Right cardiac atrium (tissue), 5 donors: ENCODE data around the gene HDAC5. TPM values are rescaled to one million over a fixed set of nuclear protein-coding genes. Genes with fewer than 3 reads are reported as not detected.
"Not testable (repeated sequence)": the region's sequence is repeated elsewhere in the genome, so short reads cannot be mapped to it uniquely, and the experiment has no call there.

Experiments used
- ATAC-seq, 2 donors: fragments of 200-7000 bp; cut with Tn5 transposase; one replicate each; pipeline versions ENCODE4 v1.8.0 to v1.9.1; 2020; ENCODE audit warnings: moderate library complexity in 2 of 2, mild to moderate bottlenecking in 1 of 2
- DNase-seq, 3 donors: peaks; one replicate each; pipeline ENCODE4 v3.0.0-alpha.2; 2020
- H3K27ac ChIP-seq: one replicate; pipeline ENCODE4 v1.5.1; 2013; ENCODE audit warnings: mild to moderate bottlenecking, low read length, control low read depth, moderate library complexity
- H3K27me3 ChIP-seq: one replicate; pipeline ENCODE4 v1.6.1; 2013; ENCODE audit not compliant: control insufficient read depth, insufficient read depth
- H3K4me1 ChIP-seq: one replicate; pipeline ENCODE4 v1.6.1; 2013; ENCODE audit warnings: low read length; ENCODE audit not compliant: control insufficient read depth, insufficient read depth
- H3K4me3 ChIP-seq: one replicate; pipeline ENCODE4 v1.5.1; 2013; ENCODE audit warnings: low read length, control low read depth
- H3K9me3 ChIP-seq: one replicate; pipeline ENCODE4 v1.6.1; 2013; ENCODE audit warnings: low read length; ENCODE audit not compliant: control insufficient read depth
- WGBS: extraction: QIAGEN DNeasy Blood & Tissue Kit; methylation state at CpG from one replicate; pipeline ENCODE4 v1.1.7; 2013; 5-methylcytosine and 5-hydroxymethylcytosine counted together
- intact Hi-C, 4 donors: fragments of 100-400 bp; cut with DNase I; formaldehyde crosslinking; loops; one replicate each; pipeline versions ENCODE4 v1.11.0 to v1.14.0; 2022 to 2023
- polyA plus RNA-seq: library from polyadenylated mRNA; stranded (reverse); fragments of 200-250 nt; gene quantifications from one replicate; pipeline ENCODE4 v1.2.3, GENCODE V29; 2013
- total RNA-seq, 4 donors: library from RNA; stranded (reverse); fragmentation: NEBNext Ultra II Directional; extraction: Animal tissue kit (Norgen Biotek cat#: 25700); gene quantifications; one replicate each; pipeline ENCODE4 v1.2.1, GENCODE V29; 2021
- donor health status: healthy with polysubstance abuse.
- donor health status: DM: no; HTN: yes; CAD: no.
- donor health status: DM: no; HTN: no; CAD: no.
- donor health status: DM: no; HTN: yes; CAD: no; lungs with severe emphysema.
- donor health status: DM: yes; HTN: yes; CAD: no.

The HDAC5 gene
- total and polyA plus RNA-seq, 5 donors = 47.9 to 89.2 (median 72.4) TPM

- no peak overlapping the region for H3K27ac ChIP-seq
- no peaks in the 10 kb centered on the region for H3K9me3 ChIP-seq
- peaks cover 2% of the 10 kb centered on the region for H3K4me1 ChIP-seq
- intact Hi-C loops = no loop called here
- 92% methylated on average over 15 of the region's 15 CpGs for whole genome bisulfite sequencing
- DNase-seq = no peak
- no peak for ATAC-seq
- no peaks in the 10 kb centered on the region for H3K27me3 ChIP-seq
- no peak overlapping the region for H3K4me3 ChIP-seq
Measured at GRCh38 chr17:44062871-44063270, 60.6 kb downstream of the HDAC5 start.

GRCh38 chr17:44061446-44061845, 62.0 kb downstream of the HDAC5 start:
- no peak for DNase-seq
- Histone ChIP-seq H3K27ac (no peak overlapping the region), H3K4me1 (peaks cover 2% of the 10 kb centered on the region), H3K9me3 (no peaks in the 10 kb centered on the region), H3K4me3 (no peak overlapping the region), H3K27me3 (no peaks in the 10 kb centered on the region)
- intact Hi-C loops = no loop called here
- WGBS = 58% methylated on average over 1 of the region's 1 CpG
- ATAC-seq = no peak

- Histone ChIP-seq H3K4me3 (no peak overlapping the region), H3K9me3 (no peaks in the 10 kb centered on the region), H3K4me1 (no peaks in the 10 kb centered on the region), H3K27me3 (no peaks in the 10 kb centered on the region), H3K27ac (no peak overlapping the region)
- ATAC-seq = no peak
- no peak for DNase-seq
- intact Hi-C loops = no loop called here
- 70% methylated on average over 14 of the region's 14 CpGs for WGBS
Measured at GRCh38 chr17:44059101-44059892, 64.1 kb downstream of the HDAC5 start.

GRCh38 chr17:44053125-44053872, 70.1 kb downstream of the HDAC5 start:
- Histone ChIP-seq H3K4me1 (no peaks in the 10 kb centered on the region), H3K27me3 (no peaks in the 10 kb centered on the region), H3K9me3 (no peaks in the 10 kb centered on the region), H3K27ac (peak overlapping the region; percentile 83), H3K4me3 (no peak overlapping the region)
- 49% methylated on average over 3 of the region's 3 CpGs for WGBS
- DNase-seq (no peak), ATAC-seq (peak; percentile 54 to 75)
- intact Hi-C loops = no loop called here

- WGBS = 94% methylated on average over 9 of the region's 9 CpGs
- no peak for DNase-seq
- Histone ChIP-seq H3K27me3 (no peaks in the 10 kb centered on the region), H3K9me3 (no peaks in the 10 kb centered on the region), H3K27ac (no peak overlapping the region), H3K4me1 (no peaks in the 10 kb centered on the region), H3K4me3 (no peak overlapping the region)
- intact Hi-C loops = loop anchor here in 1 of 4 donors (10.0 kb wide), 1 partner anchor 105 kb away; the partner anchor contains the start of gene PPY
- no peak for ATAC-seq
Measured at GRCh38 chr17:44049294-44050060, 74.0 kb downstream of the HDAC5 start.

- not testable (repeated sequence) for DNase-seq, H3K27ac ChIP-seq, H3K27me3 ChIP-seq, H3K4me1 ChIP-seq, ATAC-seq, H3K9me3 ChIP-seq, H3K4me3 ChIP-seq
- intact Hi-C loops = loop anchor here in 1 of 4 donors (10.0 kb wide), 1 partner anchor 102 kb away; the partner anchor contains the start of gene PPY
- WGBS = 99% methylated on average over 7 of the region's 7 CpGs
Measured at GRCh38 chr17:44046893-44047292, 76.5 kb downstream of the HDAC5 start.

- Histone ChIP-seq H3K4me3 (no peak overlapping the region), H3K4me1 (peaks cover 3% of the 10 kb centered on the region), H3K9me3 (no peaks in the 10 kb centered on the region), H3K27me3 (no peaks in the 10 kb centered on the region), H3K27ac (no peak overlapping the region)
- no peak for DNase-seq
- intact Hi-C loops = loop anchor here in 1 of 4 donors (10.0 kb wide), 1 partner anchor 101 kb away; the partner anchor contains the start of gene PPY
- 96% methylated on average over 4 of the region's 4 CpGs for WGBS
- ATAC-seq = no peak
Measured at GRCh38 chr17:44045486-44045885, 78.0 kb downstream of the HDAC5 start.

GRCh38 chr17:44044071-44044470, 79.4 kb downstream of the HDAC5 start:
- H3K4me1 ChIP-seq = peaks cover 6% of the 10 kb centered on the region
- H3K9me3 ChIP-seq = no peaks in the 10 kb centered on the region
- no peaks in the 10 kb centered on the region for H3K27me3 ChIP-seq
- H3K27ac ChIP-seq = no peak overlapping the region
- intact Hi-C loops = loop anchor here in 2 of 4 donors (5.0 to 10.0 kb wide), 3 partner anchors 37 to 102 kb away; partner anchors contain the start of gene PPY (in 2 of the 2)
- ATAC-seq (no peak), DNase-seq (no peak)
- H3K4me3 ChIP-seq = no peak overlapping the region
- 55% methylated on average over 1 of the region's 1 CpG for WGBS

GRCh38 chr17:44043272-44043696, 80.2 kb downstream of the HDAC5 start:
- DNase-seq = peak in 2 of 3 donors; percentile 53 to 57
- intact Hi-C loops = loop anchor here in 2 of 4 donors (5.0 to 10.0 kb wide), 3 partner anchors 36 to 101 kb away; partner anchors contain the start of gene PPY (in 2 of the 2)

GRCh38 chr17:44039829-44040635, 83.4 kb downstream of the HDAC5 start:
- no peaks in the 10 kb centered on the region for H3K27me3 ChIP-seq
- intact Hi-C loops = loop anchor here in 3 of 4 donors (5.0 to 10.0 kb wide), 3 partner anchors 33 to 98 kb away; partner anchors contain the start of gene PPY (in 3 of the 3)
- H3K4me1 ChIP-seq = peaks cover 6% of the 10 kb centered on the region
- 52% methylated on average over 6 of the region's 6 CpGs for WGBS
- H3K9me3 ChIP-seq = no peaks in the 10 kb centered on the region
- H3K4me3 ChIP-seq = no peak overlapping the region
- no peak overlapping the region for H3K27ac ChIP-seq
- no peak for DNase-seq
- ATAC-seq = peak in 1 of 2 donors; percentile 34

More at GRCh38 chr17:44043272-44043696, 80.2 kb downstream of the HDAC5 start:
- peak overlapping the region; percentile 38 for H3K27ac ChIP-seq
- no peaks in the 10 kb centered on the region for H3K27me3 ChIP-seq
- H3K9me3 ChIP-seq = no peaks in the 10 kb centered on the region
- H3K4me1 ChIP-seq = peaks cover 6% of the 10 kb centered on the region
- WGBS = 43% methylated on average over 4 of the region's 4 CpGs
- ATAC-seq = peak; percentile 49 to 85
- no peak overlapping the region for H3K4me3 ChIP-seq
